IMR-90 (cell line): ENCODE results near the gene NPAS3. TPM values are rescaled to one million over a fixed set of nuclear protein-coding genes. Genes with fewer than 3 reads are reported as not detected.

Experiments used
- ATAC-seq: fragments of 200-7000 bp; cut with Tn5 transposase; 2 replicates; pipeline ENCODE4 v1.9.1; 2020; ENCODE audit warnings: low read depth, mild to moderate bottlenecking, moderate library complexity
- BruUV-seq: library from RNA; stranded (reverse); fragments of 400-500 nt; replicated peaks from 2 replicates; lab custom pipeline; 2021; lab: Mats Ljungman, UMichigan
- CTCF ChIA-PET: fragments of 300-600 bp; formaldehyde crosslinking; extraction: SDS; loops from one replicate; lab custom pipeline; 2021; ENCODE audit warnings: antibody characterized with exemption; lab: Yijun Ruan, JAX
- POLR2A ChIA-PET: fragments of 300-600 bp; sonication (Branson Sonifier 250); formaldehyde crosslinking; loops from one replicate; lab custom pipeline; 2022; ENCODE audit warnings: antibody characterized with exemption; ENCODE audit not compliant: unreplicated experiment; lab: Charles Lee
- DNase-seq: peaks from one replicate; pipeline ENCODE4 v3.0.0; 2013
- H2AFZ ChIP-seq: replicated peaks from 2 replicates; pipeline ENCODE3; 2013; ENCODE audit warnings: low read length, mild to moderate bottlenecking; ENCODE audit not compliant: poor library complexity
- H2AK5ac ChIP-seq: 2 replicates; pipeline ENCODE4 v1.6.1; 2013; ENCODE audit warnings: low read depth, low read length, inconsistent platforms
- H2AK9ac ChIP-seq: replicated peaks from 2 replicates; pipeline ENCODE3; 2013; ENCODE audit warnings: mild to moderate bottlenecking, low read depth, low read length, moderate library complexity; ENCODE audit not compliant: poor library complexity
- H2BK120ac ChIP-seq: 2 replicates; pipeline ENCODE4 v1.6.1; 2013; ENCODE audit warnings: low read depth, low read length, inconsistent platforms
- H2BK15ac ChIP-seq: 3 replicates; pipeline ENCODE4 v1.6.1; 2013; ENCODE audit warnings: low read depth, low read length, inconsistent platforms
- H2BK20ac ChIP-seq: 2 replicates; pipeline ENCODE4 v1.6.1; 2013; ENCODE audit warnings: low read depth, mild to moderate bottlenecking, inconsistent platforms, low read length, moderate library complexity
- H2BK5ac ChIP-seq: 2 replicates; pipeline ENCODE4 v1.6.1; 2013; ENCODE audit warnings: mild to moderate bottlenecking, low read depth, low read length, inconsistent platforms; ENCODE audit not compliant: poor library complexity, severe bottlenecking
- H3K14ac ChIP-seq: replicated peaks from 2 replicates; pipeline ENCODE4 v1.6.1; 2013; ENCODE audit warnings: low read depth, low read length, inconsistent platforms
- H3K18ac ChIP-seq: 2 replicates; pipeline ENCODE4 v1.6.1; 2013; ENCODE audit warnings: low read depth, low read length, control low read depth
- H3K23ac ChIP-seq: 2 replicates; pipeline ENCODE4 v1.6.1; 2013; ENCODE audit warnings: low read depth, low read length, inconsistent platforms
- H3K27ac ChIP-seq: 2 replicates; pipeline ENCODE4 v1.5.1; 2013; ENCODE audit warnings: mild to moderate bottlenecking, control low read depth, low read length; ENCODE audit not compliant: insufficient read depth
- H3K27me3 ChIP-seq: 2 replicates; pipeline ENCODE4 v1.6.1; 2013; ENCODE audit warnings: low read length; ENCODE audit not compliant: control insufficient read depth, insufficient read depth
- H3K36me3 ChIP-seq: 2 replicates; pipeline ENCODE4 v1.6.1; 2013; ENCODE audit warnings: low read length, mixed read lengths; ENCODE audit not compliant: control insufficient read depth, insufficient read depth
- H3K4ac ChIP-seq: 2 replicates; pipeline ENCODE4 v1.6.1; 2013; ENCODE audit warnings: low read depth, low read length, inconsistent platforms
- H3K4me1 ChIP-seq: 2 replicates; pipeline ENCODE4 v1.6.1; 2013; ENCODE audit warnings: low read length, mixed read lengths; ENCODE audit not compliant: control insufficient read depth, insufficient read depth
- H3K4me2 ChIP-seq: 2 replicates; pipeline ENCODE4 v1.6.1; 2013; ENCODE audit warnings: low read depth, mild to moderate bottlenecking, control low read depth, low read length, moderate library complexity
- H3K4me3 ChIP-seq: 2 replicates; pipeline ENCODE4 v1.5.1; 2013; ENCODE audit warnings: low read depth, mild to moderate bottlenecking, control low read depth, low read length, moderate library complexity; ENCODE audit not compliant: insufficient read depth
- H3K56ac ChIP-seq: 2 replicates; pipeline ENCODE4 v1.6.1; 2013; ENCODE audit warnings: low read length, inconsistent platforms; ENCODE audit not compliant: insufficient read depth; ENCODE audit errors: extremely low read depth
- H3K79me1 ChIP-seq, 2 experiments: 2 replicates each; pipeline ENCODE4 v1.6.1; 2013; ENCODE audit warnings: low read length in 2 of 2, inconsistent platforms in 1 of 2, low read depth in 1 of 2
- H3K9ac ChIP-seq: 2 replicates; pipeline ENCODE4 v1.6.1; 2013; ENCODE audit warnings: low read depth, low read length, control low read depth
- H3K9me1 ChIP-seq: 2 replicates; pipeline ENCODE4 v1.6.1; 2013; ENCODE audit warnings: low read length, inconsistent platforms; ENCODE audit not compliant: insufficient read depth
- H3K9me3 ChIP-seq: 2 replicates; pipeline ENCODE4 v1.6.1; 2013; ENCODE audit warnings: low read length; ENCODE audit not compliant: control insufficient read depth, insufficient read depth
- H4K20me1 ChIP-seq: 2 replicates; pipeline ENCODE4 v1.6.1; 2013; ENCODE audit warnings: low read length, inconsistent platforms; ENCODE audit not compliant: insufficient read depth
- H4K5ac ChIP-seq: 2 replicates; pipeline ENCODE4 v1.6.1; 2013; ENCODE audit warnings: mild to moderate bottlenecking, low read depth, low read length, control low read depth
- H4K8ac ChIP-seq, 2 experiments: 2 replicates each; pipeline ENCODE4 v1.6.1; 2013; ENCODE audit warnings: low read depth in 2 of 2, low read length in 2 of 2, control low read depth in 1 of 2, inconsistent platforms in 1 of 2
- H4K91ac ChIP-seq: 2 replicates; pipeline ENCODE4 v1.6.1; 2013; ENCODE audit warnings: low read depth, low read length, inconsistent platforms; ENCODE audit not compliant: insufficient read depth
- BHLHE40 ChIP-seq: fragments of 150-350 bp; IDR thresholded peaks from 2 replicates; pipeline ENCODE4 v1.6.1; 2016; ENCODE audit warnings: mild to moderate bottlenecking, low read depth, low read length
- CEBPB ChIP-seq: IDR thresholded peaks from 2 replicates; pipeline ENCODE4 v1.6.1; 2012; ENCODE audit warnings: low read depth, low read length, improper control_type of control experiment
- CHD1 ChIP-seq: IDR thresholded peaks from 2 replicates; pipeline ENCODE4 v1.6.1; 2012; ENCODE audit warnings: low read depth, low read length, improper control_type of control experiment
- CTCF ChIP-seq: conservative IDR thresholded peaks from 2 replicates; pipeline ENCODE4 v1.5.1; 2012; ENCODE audit warnings: mild to moderate bottlenecking, low read depth, low read length, improper control_type of control experiment
- FOS ChIP-seq: fragments of 150-350 bp; IDR thresholded peaks from 2 replicates; pipeline ENCODE4 v1.6.1; 2016; ENCODE audit warnings: low read depth, low read length
- MAFK ChIP-seq: IDR thresholded peaks from 2 replicates; pipeline ENCODE4 v1.6.1; 2012; ENCODE audit warnings: low read depth, low read length, improper control_type of control experiment
- MAZ ChIP-seq: IDR thresholded peaks from 2 replicates; pipeline ENCODE4 v1.6.1; 2012; ENCODE audit warnings: low read depth, mild to moderate bottlenecking, low read length, improper control_type of control experiment, moderate library complexity, borderline replicate concordance
- MXI1 ChIP-seq: IDR thresholded peaks from 2 replicates; pipeline ENCODE4 v1.6.1; 2012; ENCODE audit warnings: low read depth, mild to moderate bottlenecking, low read length, moderate library complexity, borderline replicate concordance
- NFE2L2 ChIP-seq: fragments of 150-350 bp; IDR thresholded peaks from 2 replicates; pipeline ENCODE4 v1.6.1; 2016; ENCODE audit warnings: low read depth, mild to moderate bottlenecking, low read length
- POLR2A ChIP-seq: IDR thresholded peaks from 2 replicates; pipeline ENCODE4 v1.6.1; 2012; ENCODE audit warnings: mild to moderate bottlenecking, low read depth, low read length
- RAD21 ChIP-seq: IDR thresholded peaks from 2 replicates; pipeline ENCODE4 v1.6.1; 2012; ENCODE audit warnings: low read length, improper control_type of control experiment
- RCOR1 ChIP-seq: IDR thresholded peaks from 2 replicates; pipeline ENCODE4 v1.6.1; 2012; ENCODE audit warnings: mild to moderate bottlenecking, low read length, improper control_type of control experiment; ENCODE audit not compliant: insufficient replicate concordance
- RFX5 ChIP-seq: IDR thresholded peaks from 2 replicates; pipeline ENCODE4 v1.8.0; 2012; ENCODE audit warnings: low read depth, mild to moderate bottlenecking, low read length, moderate library complexity
- SMC3 ChIP-seq: fragments of 150-350 bp; IDR thresholded peaks from 2 replicates; pipeline ENCODE4 v1.6.1; 2016; ENCODE audit warnings: low read depth, mild to moderate bottlenecking, antibody characterized with exemption, low read length, moderate library complexity
- USF2 ChIP-seq: fragments of 150-350 bp; IDR thresholded peaks from 2 replicates; pipeline ENCODE4 v1.6.1; 2017; ENCODE audit warnings: mild to moderate bottlenecking, antibody characterized with exemption, low read length, low read depth
- WGBS, 2 experiments: methylation state at CpG; one replicate each; pipeline versions ENCODE4 v1.1.5 to v1.1.7; 2013; ENCODE audit warnings: missing lambda C conversion rate in 2 of 2; ENCODE audit not compliant: insufficient read length in 1 of 2; ENCODE audit errors: extremely low coverage in 2 of 2; 5-methylcytosine and 5-hydroxymethylcytosine counted together
- dilution Hi-C: fragments of 300-500 bp; cut with HindIII; formaldehyde crosslinking; loops from one replicate; pipeline ENCODE4 v1.14.3; 2018; ENCODE audit warnings: low sequenced_read_pairs; ENCODE audit not compliant: unreplicated experiment
- in situ Hi-C: fragments of 300-500 bp; cut with MboI; formaldehyde crosslinking; loops from 3 replicates; pipeline ENCODE4 v1.14.3; 2019; ENCODE audit warnings: low sequenced_read_pairs, inconsistent platforms, mixed read lengths
- intact Hi-C: fragments of 100-400 bp; cut with micrococcal nuclease; formaldehyde crosslinking; loops from 2 replicates; pipeline ENCODE4 v1.10.0; 2022
- polyA plus RNA-seq, 3 experiments: library from polyadenylated mRNA; depleted of rRNA; stranded (reverse); fragments of >200 nt; gene quantifications; 2 replicates each; pipeline ENCODE4 v1.2.3, GENCODE V29; 2012; ENCODE audit warnings: low replicate concordance in 1 of 3
- total RNA-seq: library from RNA; depleted of rRNA; stranded (reverse); fragments of >200 nt; gene quantifications from 2 replicates; pipeline ENCODE4 v1.2.3, GENCODE V29; 2012
- TF ChIP-seq, protein P1 (sequence below): fragments of 150-350 bp; IDR thresholded peaks from 2 replicates; pipeline ENCODE4 v1.6.1; 2016; ENCODE audit warnings: low read depth, mild to moderate bottlenecking, low read length, moderate library complexity, borderline replicate concordance

Gene NPAS3
- total and polyA plus RNA-seq, 2 of the 4 experiments (the other 2 are of a cell fraction) = not detected

DNA sequence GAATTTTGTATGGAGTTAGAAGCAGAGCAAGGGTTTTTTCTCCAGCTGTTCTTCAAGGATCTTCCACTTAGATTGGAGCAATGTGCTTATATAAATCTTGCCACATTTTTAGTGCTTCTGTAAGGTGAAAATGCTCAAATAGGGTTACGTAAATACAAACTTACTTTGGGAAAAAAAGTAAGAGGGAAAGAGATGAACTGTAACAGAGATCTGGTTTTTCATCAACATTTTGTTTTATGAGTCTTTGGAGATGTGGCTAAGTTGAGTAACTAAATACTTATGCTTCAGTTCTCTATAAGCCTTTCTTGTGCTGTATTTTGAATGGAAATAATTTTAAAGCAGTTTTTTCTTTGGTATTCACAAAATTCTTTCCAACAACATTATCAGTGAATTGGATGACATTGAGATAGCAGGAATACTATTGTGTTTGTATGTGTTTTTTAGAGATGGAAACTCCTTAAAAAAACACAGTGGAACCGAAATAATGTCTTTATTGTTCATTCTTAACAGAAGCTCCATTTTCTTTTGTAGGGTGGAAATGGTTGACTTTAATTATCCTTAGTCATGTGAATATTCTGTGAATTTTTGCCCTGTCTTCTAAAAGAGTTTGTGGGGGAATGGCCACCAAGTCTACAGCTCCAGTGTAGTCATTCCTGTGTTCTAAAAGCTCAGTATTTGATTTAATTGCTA is 45.7 kb downstream of the NPAS3 start:
- no CpG with 5 or more reads among the region's 2 CpGs for WGBS, 2 experiments
- H2BK5ac ChIP-seq = no peak overlapping the region
- H3K14ac ChIP-seq = no peak overlapping the region
- no peaks in the 10 kb centered on the region for H3K79me1 ChIP-seq
- no peak overlapping the region for H3K4me3 ChIP-seq
- H3K36me3 ChIP-seq = no peaks in the 10 kb centered on the region
- no peak overlapping the region for H4K5ac ChIP-seq
- BruUV-seq = no TSS peak
- no peaks in the 10 kb centered on the region for H3K9me3 ChIP-seq
- H3K56ac ChIP-seq = no peak overlapping the region
- TF ChIP-seq NFE2L2 (no peak), CEBPB (no peak), SMC3 (no peak), MXI1 (no peak), FOS (no peak), USF2 (no peak), CTCF (no peak), MAFK (no peak), RAD21 (no peak), RFX5 (no peak), POLR2A (no peak), BHLHE40 (no peak), MAZ (no peak), CHD1 (no peak), RCOR1 (no peak)
- TF ChIP-seq, protein P1, sequence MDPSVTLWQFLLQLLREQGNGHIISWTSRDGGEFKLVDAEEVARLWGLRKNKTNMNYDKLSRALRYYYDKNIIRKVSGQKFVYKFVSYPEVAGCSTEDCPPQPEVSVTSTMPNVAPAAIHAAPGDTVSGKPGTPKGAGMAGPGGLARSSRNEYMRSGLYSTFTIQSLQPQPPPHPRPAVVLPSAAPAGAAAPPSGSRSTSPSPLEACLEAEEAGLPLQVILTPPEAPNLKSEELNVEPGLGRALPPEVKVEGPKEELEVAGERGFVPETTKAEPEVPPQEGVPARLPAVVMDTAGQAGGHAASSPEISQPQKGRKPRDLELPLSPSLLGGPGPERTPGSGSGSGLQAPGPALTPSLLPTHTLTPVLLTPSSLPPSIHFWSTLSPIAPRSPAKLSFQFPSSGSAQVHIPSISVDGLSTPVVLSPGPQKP = no peak
- no peak overlapping the region for H3K23ac ChIP-seq
- H3K9ac ChIP-seq = no peak overlapping the region
- H4K91ac ChIP-seq = no peak overlapping the region
- dilution Hi-C loops = no loop called here
- no peak overlapping the region for H4K8ac ChIP-seq
- DNase-seq (no peak), ATAC-seq (no peak)
- no peak overlapping the region for H2AK5ac ChIP-seq
- H4K20me1 ChIP-seq = no peaks in the 10 kb centered on the region
- H3K18ac ChIP-seq = no peak overlapping the region
- H2BK20ac ChIP-seq = no peak overlapping the region
- H3K4me2 ChIP-seq = no peak overlapping the region
- H3K27me3 ChIP-seq = no peaks in the 10 kb centered on the region
- H2AK9ac ChIP-seq = no peak overlapping the region
- intact Hi-C loops = no loop called here
- no peak overlapping the region for H2BK15ac ChIP-seq
- H2AFZ ChIP-seq = no peak overlapping the region
- no peak overlapping the region for H2BK120ac ChIP-seq
- no peak overlapping the region for H3K27ac ChIP-seq
- POLR2A ChIA-PET = no interaction called here
- in situ Hi-C loops = no loop called here
- CTCF ChIA-PET = no interaction called here
- no peak overlapping the region for H3K4ac ChIP-seq
- no peaks in the 10 kb centered on the region for H3K4me1 ChIP-seq
- H3K9me1 ChIP-seq = no peaks in the 10 kb centered on the region
